Progenitor cell of endocrine pancreas (in vitro differentiated cells): ENCODE measurements around the gene LRBA. TPM values are rescaled to one million over a fixed set of nuclear protein-coding genes. Genes with fewer than 3 reads are reported as not detected.

ENCODE experiments used
- DNase-seq: peaks from one replicate; pipeline ENCODE4 v3.0.0; 2021; ENCODE audit warnings: low spot score; ENCODE audit not compliant: unreplicated experiment
- H3K27ac Mint-ChIP-seq: 2 replicates; pipeline ENCODE4 v1.8.0; 2021; ENCODE audit warnings: mild to moderate bottlenecking, moderate library complexity, mixed read lengths
- H3K27me3 Mint-ChIP-seq: 2 replicates; pipeline ENCODE4 v1.8.0; 2021; ENCODE audit warnings: mixed read lengths
- H3K36me3 Mint-ChIP-seq: 2 replicates; pipeline ENCODE4 v1.8.0; 2022; ENCODE audit warnings: mixed read lengths; ENCODE audit not compliant: insufficient read depth
- H3K4me1 Mint-ChIP-seq: 2 replicates; pipeline ENCODE4 v1.8.0; 2021; ENCODE audit warnings: low read depth, mixed read lengths
- H3K4me3 Mint-ChIP-seq: 2 replicates; pipeline ENCODE4 v1.8.0; 2021; ENCODE audit warnings: low read depth, mild to moderate bottlenecking, moderate library complexity, mixed read lengths
- H3K9me3 Mint-ChIP-seq: 2 replicates; pipeline ENCODE4 v1.8.0; 2021; ENCODE audit warnings: low read depth, mixed read lengths
- CTCF ChIP-seq: fragments of 200-600 bp; sonication (generic); IDR thresholded peaks from one replicate; pipeline ENCODE4 v1.5.0; 2021; ENCODE audit warnings: antibody characterized with exemption, mild to moderate bottlenecking; ENCODE audit not compliant: unreplicated experiment
- total RNA-seq: library from RNA; stranded (reverse); gene quantifications from 2 replicates; pipeline ENCODE4 v1.2.1, GENCODE V29; 2021

The LRBA gene
- total RNA-seq, 1 donor from 2014 or later: 95.2 TPM

- Mint-ChIP-seq H3K4me1 (peaks cover 6% of the 10 kb centered on the region), H3K9me3 (no peaks in the 10 kb centered on the region), H3K27ac (no peak overlapping the region), H3K36me3 (no peaks in the 10 kb centered on the region), H3K27me3 (no peaks in the 10 kb centered on the region), H3K4me3 (no peak overlapping the region)
- no peak for DNase-seq
- TF ChIP-seq CTCF: no peak
Observed at GRCh38 chr4:150247184-150247583, 767.9 kb downstream of the LRBA start.

GRCh38 chr4:150244600-150244999 is 770.5 kb downstream of the LRBA start:
- TF ChIP-seq CTCF: no peak
- no peaks in the 10 kb centered on the region for H3K36me3 Mint-ChIP-seq
- no peak for DNase-seq
- H3K27ac Mint-ChIP-seq: no peak overlapping the region
- H3K9me3 Mint-ChIP-seq: no peaks in the 10 kb centered on the region
- H3K4me3 Mint-ChIP-seq: no peak overlapping the region
- no peaks in the 10 kb centered on the region for H3K27me3 Mint-ChIP-seq
- H3K4me1 Mint-ChIP-seq: peaks cover 4% of the 10 kb centered on the region

GRCh38 chr4:150243932-150244331 is 771.2 kb downstream of the LRBA start:
- no peaks in the 10 kb centered on the region for H3K9me3 Mint-ChIP-seq
- no peak overlapping the region for H3K4me3 Mint-ChIP-seq
- H3K27ac Mint-ChIP-seq: no peak overlapping the region
- no peaks in the 10 kb centered on the region for H3K36me3 Mint-ChIP-seq
- no peaks in the 10 kb centered on the region for H3K27me3 Mint-ChIP-seq
- no peak for DNase-seq
- H3K4me1 Mint-ChIP-seq: peaks cover 4% of the 10 kb centered on the region
- no peak for TF ChIP-seq CTCF

GRCh38 chr4:150242820-150243458 is 772.1 kb downstream of the LRBA start:
- Mint-ChIP-seq H3K36me3 (no peaks in the 10 kb centered on the region), H3K27ac (no peak overlapping the region), H3K4me3 (no peak overlapping the region), H3K9me3 (no peaks in the 10 kb centered on the region), H3K27me3 (no peaks in the 10 kb centered on the region), H3K4me1 (peaks cover 4% of the 10 kb centered on the region)
- no peak for DNase-seq
- peak; percentile 88 for TF ChIP-seq CTCF

- H3K36me3 Mint-ChIP-seq: no peaks in the 10 kb centered on the region
- no peak overlapping the region for H3K27ac Mint-ChIP-seq
- no peak for DNase-seq
- H3K27me3 Mint-ChIP-seq: no peaks in the 10 kb centered on the region
- no peaks in the 10 kb centered on the region for H3K9me3 Mint-ChIP-seq
- H3K4me3 Mint-ChIP-seq: no peak overlapping the region
- peaks cover 4% of the 10 kb centered on the region for H3K4me1 Mint-ChIP-seq
- no peak for TF ChIP-seq CTCF
Observed at GRCh38 chr4:150240011-150240410, 775.1 kb downstream of the LRBA start.
